Body of pancreas (tissue), 4 donors: ENCODE measurements around the gene MTF1.

Source experiments
- POLR2A ChIP-seq, 3 donors: fragments of 450-650 bp; IDR thresholded peaks; one replicate each; pipeline ENCODE4 v1.6.1; 2016; ENCODE audit warnings: antibody characterized with exemption in 3 of 3, mild to moderate bottlenecking in 2 of 3
- TF ChIP-seq, protein P1 (sequence below), 7 experiments: fragments of 450-650 bp in 4 of 7; fragments of 200-600 bp in 3 of 7; sonication (generic) in 3 of 7; IDR thresholded peaks; one replicate each; pipeline ENCODE4 v1.5.1; 2016 to 2019; ENCODE audit warnings: antibody characterized with exemption in 7 of 7

DNA sequence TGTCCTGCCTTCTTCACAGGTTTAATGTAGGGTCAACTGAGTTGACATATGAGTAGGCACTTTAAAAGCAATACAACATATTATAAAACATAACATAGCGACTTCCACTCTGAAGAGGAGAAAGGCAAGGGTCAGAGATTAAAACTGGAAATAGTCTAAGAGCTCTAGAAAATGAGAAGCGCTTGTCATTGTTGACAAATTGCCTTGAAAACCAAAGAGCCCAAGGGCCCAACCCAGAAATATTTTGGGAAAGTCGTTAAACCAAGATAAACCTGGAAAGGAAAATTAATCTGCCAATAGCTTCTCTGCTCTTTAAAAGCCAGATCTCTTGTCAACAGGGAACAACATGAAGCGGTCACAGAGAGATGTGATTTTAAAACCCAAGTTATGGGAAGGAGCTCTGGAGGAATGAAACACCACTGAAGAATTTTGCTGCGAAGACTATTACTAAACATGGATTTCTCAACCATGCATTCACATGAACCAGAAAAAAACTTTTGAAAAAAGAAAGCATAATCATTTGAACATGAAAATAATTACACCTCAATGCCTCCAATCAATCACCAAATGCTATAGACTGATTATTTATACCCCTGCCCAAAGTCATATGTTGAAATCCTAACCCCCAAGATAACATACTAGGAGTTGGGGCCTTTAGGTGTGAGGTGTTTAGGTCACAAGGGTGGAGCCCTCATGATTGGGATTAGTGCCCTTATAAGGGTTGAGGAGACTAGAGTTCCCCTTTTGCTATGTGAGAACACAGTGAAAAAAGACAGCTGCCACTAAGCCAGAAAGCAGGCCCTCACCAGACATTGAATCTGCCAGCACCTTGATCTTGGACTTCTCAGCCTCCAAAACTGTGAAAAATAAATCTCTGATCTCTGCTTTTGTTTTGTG, 33.0 kb upstream of the MTF1 start:
- TF ChIP-seq, protein P1, sequence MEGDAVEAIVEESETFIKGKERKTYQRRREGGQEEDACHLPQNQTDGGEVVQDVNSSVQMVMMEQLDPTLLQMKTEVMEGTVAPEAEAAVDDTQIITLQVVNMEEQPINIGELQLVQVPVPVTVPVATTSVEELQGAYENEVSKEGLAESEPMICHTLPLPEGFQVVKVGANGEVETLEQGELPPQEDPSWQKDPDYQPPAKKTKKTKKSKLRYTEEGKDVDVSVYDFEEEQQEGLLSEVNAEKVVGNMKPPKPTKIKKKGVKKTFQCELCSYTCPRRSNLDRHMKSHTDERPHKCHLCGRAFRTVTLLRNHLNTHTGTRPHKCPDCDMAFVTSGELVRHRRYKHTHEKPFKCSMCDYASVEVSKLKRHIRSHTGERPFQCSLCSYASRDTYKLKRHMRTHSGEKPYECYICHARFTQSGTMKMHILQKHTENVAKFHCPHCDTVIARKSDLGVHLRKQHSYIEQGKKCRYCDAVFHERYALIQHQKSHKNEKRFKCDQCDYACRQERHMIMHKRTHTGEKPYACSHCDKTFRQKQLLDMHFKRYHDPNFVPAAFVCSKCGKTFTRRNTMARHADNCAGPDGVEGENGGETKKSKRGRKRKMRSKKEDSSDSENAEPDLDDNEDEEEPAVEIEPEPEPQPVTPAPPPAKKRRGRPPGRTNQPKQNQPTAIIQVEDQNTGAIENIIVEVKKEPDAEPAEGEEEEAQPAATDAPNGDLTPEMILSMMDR (IDR thresholded peaks at IDR 0.05), result no peak
- TF ChIP-seq POLR2A (IDR thresholded peaks at IDR 0.05), result no peak
